T-helper 2 cell treated with Interferon-gamma antibody and Interleukin-4, amounts not matched to agents 100 ng/mL and 5 ng/mL, for 36 hours (primary cell): ENCODE measurements around the gene UTP11. TPM values are rescaled to one million over a fixed set of nuclear protein-coding genes. Genes with fewer than 3 reads are reported as not detected.
"Not testable (repeated sequence)": the region's sequence is repeated elsewhere in the genome, so short reads cannot be mapped to it uniquely, and the experiment has no call there.

Source experiments
- intact Hi-C: fragments of 100-400 bp; cut with micrococcal nuclease; formaldehyde crosslinking; loops from one replicate; pipeline ENCODE4 v1.15.1; 2023
- total RNA-seq: library from RNA; stranded (reverse); gene quantifications from 2 replicates; pipeline ENCODE4 v1.2.3, GENCODE V29; 2022

Gene UTP11
- total RNA-seq: 47.0 and 48.4 TPM in 2 replicates

DNA sequence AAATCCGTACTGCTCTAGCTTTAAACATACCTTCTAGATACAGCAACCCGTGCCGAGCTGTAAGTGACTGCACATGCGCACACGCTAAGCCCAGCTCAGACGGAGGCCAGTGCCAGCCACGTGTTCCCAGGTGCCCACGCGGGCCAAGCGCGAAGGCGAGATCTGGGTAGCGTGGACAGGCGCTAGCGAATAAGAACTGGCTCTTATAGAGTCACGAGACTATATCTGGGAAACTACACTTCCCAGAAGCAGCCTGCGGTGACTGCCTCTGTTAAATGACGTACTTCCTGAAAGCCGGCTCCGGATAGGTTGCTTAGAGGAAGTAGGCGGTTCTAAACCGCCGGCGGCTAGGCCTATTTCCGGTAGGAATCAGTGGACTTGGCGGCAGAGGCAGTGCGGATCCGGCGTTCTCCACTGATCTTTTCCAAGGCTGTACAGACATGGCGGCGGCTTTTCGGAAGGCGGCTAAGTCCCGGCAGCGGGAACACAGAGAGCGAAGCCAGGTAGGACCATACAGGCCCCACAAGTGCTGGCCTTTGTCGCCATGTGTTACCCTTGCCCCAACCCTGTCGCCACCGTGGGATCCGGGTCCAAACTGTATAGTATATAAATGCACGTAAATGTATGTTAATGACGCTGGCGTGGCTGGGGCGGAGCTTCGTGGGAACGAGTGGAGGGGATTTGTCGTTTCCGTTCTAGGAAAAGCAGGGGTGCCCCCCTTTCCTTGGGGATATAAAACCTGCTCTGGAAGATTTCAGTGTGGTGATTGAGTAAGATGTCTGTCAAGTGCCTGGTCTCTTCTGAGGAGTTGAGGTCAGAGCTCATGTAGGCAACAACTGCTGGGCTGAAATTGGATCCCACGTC, at the start of gene UTP11:
UTP11 (plus strand) TSS at position 372 of the 864 bp plus-strand sequence; CDS start at position 441, 69 bp downstream.
- intact Hi-C loops: loop anchor here (1.0 to 10.0 kb wide), 6 partner anchors 18 to 1868 kb away; partner anchors contain the start of genes C1orf122, CDCA8, SF3A3 and TRAPPC3

GRCh38 chr1:37964106-37964505, 48.4 kb upstream of the UTP11 start:
- intact Hi-C loops: not testable (repeated sequence)

- intact Hi-C loops: no loop called here
These were observed 47.2 kb upstream of the UTP11 start for GRCh38 chr1:37965301-37965700.

GRCh38 chr1:37973684-37974083, 38.9 kb upstream of the UTP11 start:
- intact Hi-C loops: not testable (repeated sequence)

GRCh38 chr1:37974567-37974966, 38.0 kb upstream of the UTP11 start:
- intact Hi-C loops: no loop called here

GRCh38 chr1:37975083-37975482, 37.5 kb upstream of the UTP11 start:
- intact Hi-C loops: not testable (repeated sequence)

DNA sequence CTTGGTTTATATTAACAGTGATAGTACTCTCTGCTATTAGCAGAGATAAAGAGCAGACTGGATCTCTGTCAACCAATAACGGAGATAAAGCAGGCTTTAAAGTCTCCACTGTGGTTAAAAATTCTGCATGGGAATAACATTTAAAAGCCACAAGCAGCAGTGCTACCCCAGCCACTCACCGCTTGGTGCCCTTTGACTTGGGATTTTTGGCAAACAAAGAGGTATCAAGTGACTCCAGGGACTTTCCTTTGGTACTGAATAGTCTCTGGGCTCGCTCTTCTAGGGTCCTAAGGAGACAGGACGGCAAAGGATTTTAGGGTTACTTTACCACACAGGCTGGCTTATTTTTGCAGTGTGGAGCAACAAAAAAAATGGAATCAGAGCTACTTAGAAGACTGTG, 34.0 kb upstream of the UTP11 start:
- intact Hi-C loops: no loop called here

GRCh38 chr1:37983546-37983945, 29.0 kb upstream of the UTP11 start:
- intact Hi-C loops: no loop called here

DNA sequence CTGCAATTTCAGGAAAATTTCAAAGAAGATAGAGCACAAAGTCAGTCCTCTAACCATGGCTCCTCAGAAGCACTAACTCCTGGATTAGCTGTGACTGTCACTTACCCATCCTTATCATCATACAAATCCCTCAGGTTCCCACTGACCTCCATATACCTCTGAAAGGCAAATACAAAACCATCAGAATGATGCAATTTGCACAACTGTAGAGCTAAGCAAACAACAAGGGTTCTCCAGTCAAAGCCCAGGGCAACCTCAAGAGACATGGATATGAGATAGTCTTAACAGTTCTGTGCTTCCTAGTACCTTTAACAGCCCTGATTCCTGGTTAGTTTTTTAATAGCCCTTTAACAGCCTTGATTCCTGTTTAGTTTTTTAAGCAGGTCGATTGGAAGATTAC, 24.9 kb upstream of the UTP11 start:
- intact Hi-C loops: loop anchor here (2.0 kb wide), 1 partner anchor 295 kb away; the partner anchor contains the start of gene CDCA8

- intact Hi-C loops: loop anchor here (2.0 kb wide), 1 partner anchor 297 kb away; the partner anchor contains the start of gene CDCA8
These were observed 23.1 kb upstream of the UTP11 start for GRCh38 chr1:37989361-37989930.

- intact Hi-C loops: loop anchor here (5.0 kb wide), 2 partner anchors 188 to 443 kb away; partner anchors contain the start of genes C1orf122, SNIP1 and YRDC
These were observed 17.5 kb upstream of the UTP11 start for GRCh38 chr1:37994886-37995566.

DNA sequence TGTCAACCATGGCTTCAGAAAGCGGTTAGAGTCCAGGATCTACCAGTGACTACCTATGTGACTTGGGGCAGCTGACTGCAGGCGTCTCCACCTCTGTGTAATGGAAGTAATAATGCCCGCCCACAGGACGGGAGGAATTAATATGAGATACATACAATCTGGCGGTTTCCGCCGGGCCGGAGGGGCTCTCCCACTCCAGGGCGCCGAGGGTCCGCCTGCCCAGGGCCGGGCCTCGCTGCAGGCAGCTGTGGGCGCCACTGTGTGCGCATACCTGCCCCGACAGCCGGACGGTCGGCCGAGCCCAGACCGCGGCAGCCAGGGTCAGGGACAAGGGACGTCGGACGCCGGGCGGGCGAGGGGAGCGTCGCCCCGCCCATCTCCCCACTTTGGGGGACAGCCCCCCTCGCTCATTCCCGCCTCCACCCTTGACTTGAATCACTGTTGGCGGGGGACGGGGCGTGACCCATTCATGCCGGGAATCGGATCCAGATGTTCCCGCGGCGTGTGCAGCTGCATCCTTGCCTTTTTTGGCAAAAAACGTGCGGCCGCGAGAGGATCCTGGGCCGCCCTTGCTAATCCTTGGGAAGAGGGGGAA, 16.7 kb upstream of the UTP11 start:
- intact Hi-C loops: no loop called here

DNA sequence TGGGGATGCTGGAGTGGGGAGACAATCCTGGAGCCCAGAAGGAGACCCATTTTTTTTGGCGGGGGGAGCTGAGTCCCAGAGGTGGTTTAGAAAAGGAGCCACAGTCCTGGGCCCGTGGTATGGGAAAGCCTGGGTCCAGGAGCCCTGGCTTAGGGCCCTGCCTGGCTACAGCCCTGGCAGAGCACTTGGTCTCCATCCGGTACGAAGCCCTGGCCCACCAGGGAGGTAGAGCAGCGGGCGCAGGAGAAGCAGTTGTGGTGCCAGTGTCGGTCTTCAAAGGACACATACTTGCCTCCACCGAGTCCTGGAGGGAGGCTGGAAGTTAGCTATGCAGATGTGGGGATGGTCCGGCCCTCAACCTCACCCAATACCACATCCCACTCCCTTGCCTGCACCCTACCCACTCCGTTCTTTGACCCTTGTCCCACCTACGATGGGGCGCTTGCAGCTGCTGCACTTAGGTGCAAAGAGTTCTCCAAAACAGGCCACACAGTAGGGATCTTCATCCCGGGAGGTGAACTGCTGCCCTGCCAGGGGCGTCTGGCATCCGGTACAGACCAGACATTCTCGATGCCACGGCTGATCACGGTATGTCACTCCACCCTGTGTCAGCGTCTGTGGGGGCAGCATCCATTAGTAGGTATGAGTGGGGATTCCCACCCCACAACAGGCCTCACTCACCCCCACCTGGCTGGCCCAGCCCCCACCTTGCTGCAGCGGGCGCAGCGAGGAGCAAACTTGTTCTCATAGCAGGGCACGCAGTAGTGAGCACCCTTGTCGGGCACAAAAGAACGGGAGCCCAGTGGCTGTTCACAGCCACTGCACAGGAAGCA, 15.1 kb upstream of the UTP11 start:
- intact Hi-C loops: no loop called here

DNA sequence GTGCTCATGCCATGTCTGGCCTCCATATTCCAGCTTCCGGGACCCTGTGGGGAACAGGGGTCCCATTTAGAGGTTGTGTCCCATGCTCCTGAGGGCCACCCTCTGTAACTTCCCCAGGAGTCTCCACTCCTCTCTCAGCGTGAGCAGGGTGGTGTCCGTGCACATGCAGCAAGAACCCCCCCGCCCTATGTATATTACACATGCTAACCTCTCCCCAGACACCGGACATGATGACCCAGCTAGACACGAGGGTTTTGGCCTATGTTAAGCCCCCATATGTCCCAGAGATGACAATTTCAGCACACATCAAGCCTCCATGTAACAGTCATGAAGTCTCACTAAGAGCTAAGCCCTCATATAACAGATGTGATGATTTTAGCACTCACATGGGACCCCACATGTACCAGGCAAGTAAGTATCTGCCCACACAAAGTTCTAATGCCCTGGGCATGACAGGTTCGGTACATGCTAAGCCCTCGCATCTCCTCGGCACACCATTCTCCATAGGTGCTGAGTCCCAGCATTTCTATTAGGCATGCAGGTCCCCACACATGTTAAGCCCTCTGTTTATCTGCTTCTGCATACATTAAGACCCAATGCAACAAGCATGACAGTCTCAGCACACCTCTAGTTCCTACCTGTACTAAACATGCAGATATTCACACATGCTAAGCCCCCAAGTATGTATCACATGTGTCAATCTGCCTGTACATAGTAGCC, 14.3 kb upstream of the UTP11 start:
- intact Hi-C loops: no loop called here

GRCh38 chr1:37998913-37999429, 13.6 kb upstream of the UTP11 start:
- intact Hi-C loops: no loop called here

GRCh38 chr1:37999430-38000232, 12.9 kb upstream of the UTP11 start:
- intact Hi-C loops: no loop called here

DNA sequence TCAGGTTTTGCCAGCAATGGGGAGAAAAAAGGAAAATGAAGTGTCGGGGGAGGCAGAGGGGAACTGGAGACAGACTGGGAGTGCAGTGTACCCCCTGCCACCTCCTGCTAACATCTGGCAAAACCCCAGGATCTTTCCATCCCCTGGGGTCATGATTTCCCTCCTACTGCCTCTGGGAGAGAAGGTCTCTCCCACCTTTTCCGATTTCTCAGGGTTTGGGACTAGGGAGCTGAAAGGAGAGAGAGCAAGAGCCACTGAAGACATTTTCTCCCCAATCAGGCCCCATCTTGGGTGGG, 12.4 kb upstream of the UTP11 start:
- intact Hi-C loops: no loop called here

- intact Hi-C loops: no loop called here
These were observed 11.7 kb upstream of the UTP11 start for GRCh38 chr1:38000529-38001455.
